GM08714 (cell line): Measurements from ENCODE around the gene NXN.
"Not testable (repeated sequence)": the region's sequence is repeated elsewhere in the genome, so short reads cannot be mapped to it uniquely, and the experiment has no call there.

ENCODE experiments used
- H3K4me3 ChIP-seq: fragments of 200-500 bp; sonication (Bioruptor generic); 2 replicates; pipeline ENCODE4 v1.5.1; 2014; ENCODE audit warnings: mild to moderate bottlenecking, low read length, inconsistent platforms
- ZNF274 ChIP-seq: IDR thresholded peaks from 2 replicates; pipeline ENCODE4 v1.6.1; 2012; ENCODE audit warnings: mild to moderate bottlenecking, low read depth, low read length

NXN gene

DNA sequence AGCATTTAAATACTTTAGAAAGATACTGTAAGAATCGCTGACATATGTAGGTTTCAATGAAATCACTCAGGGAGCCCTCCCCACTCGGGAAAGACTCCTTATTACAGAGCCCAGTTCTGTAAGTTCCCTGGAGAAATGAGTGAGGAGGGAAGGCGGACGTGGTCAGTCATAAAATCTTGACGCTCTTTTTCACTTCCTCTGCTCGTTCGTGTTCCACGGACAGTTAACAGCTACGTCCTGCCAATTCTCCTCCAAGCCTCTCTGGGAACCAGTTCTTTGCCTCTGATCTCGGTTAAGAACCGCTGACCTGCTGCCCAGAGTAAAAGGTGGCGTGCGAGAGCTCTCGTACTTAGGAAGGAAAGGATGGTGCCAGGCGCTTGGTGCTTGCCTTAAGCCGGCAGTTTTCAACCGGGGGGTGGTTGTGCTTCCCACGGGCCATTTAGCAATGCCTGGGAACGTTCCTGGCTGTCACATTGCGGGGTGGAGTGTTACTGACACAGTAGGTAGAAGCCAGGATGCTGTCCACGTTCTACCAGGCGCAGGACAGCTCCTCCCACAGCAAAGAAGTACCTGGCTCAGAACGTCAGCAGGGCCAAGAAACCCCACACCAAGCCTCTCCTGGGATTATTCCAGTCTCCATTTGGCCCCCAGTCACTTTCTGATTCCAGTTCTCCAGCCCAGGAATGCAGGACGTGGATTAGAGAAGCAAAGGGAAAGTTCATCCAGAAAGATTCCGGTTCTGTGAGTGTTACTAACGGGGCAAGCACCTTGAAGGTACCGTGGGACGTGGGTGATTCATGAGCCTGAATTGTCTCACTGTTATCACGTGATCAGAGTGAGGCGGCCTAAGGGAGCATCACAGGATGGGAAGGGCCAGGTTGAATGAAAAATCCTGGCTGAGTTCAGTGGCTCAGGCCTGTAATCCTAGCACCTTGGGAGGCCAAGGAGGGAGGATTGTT is 109.7 kb downstream of the NXN start:
- no peak for TF ChIP-seq ZNF274
- H3K4me3 ChIP-seq = no peak overlapping the region

DNA sequence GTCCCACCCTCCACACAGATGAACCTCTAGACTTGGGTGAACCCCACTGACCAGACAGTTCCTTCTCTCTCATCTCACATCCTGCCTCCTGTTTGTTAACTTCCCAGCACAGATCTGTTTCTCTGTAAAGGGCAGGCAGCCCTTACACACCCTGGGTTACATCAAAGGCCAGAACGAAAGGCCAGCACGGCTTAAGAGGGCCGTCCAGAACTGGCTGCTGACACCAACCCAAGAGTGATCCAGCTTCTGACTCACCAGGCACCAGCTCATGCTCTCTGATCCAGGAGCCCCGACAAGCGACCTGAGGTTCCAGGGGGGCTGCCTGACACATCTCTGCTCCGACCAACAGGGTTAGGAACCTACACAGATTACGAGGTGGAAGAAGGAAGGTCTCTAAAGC is 110.5 kb downstream of the NXN start:
- no peak for TF ChIP-seq ZNF274

DNA sequence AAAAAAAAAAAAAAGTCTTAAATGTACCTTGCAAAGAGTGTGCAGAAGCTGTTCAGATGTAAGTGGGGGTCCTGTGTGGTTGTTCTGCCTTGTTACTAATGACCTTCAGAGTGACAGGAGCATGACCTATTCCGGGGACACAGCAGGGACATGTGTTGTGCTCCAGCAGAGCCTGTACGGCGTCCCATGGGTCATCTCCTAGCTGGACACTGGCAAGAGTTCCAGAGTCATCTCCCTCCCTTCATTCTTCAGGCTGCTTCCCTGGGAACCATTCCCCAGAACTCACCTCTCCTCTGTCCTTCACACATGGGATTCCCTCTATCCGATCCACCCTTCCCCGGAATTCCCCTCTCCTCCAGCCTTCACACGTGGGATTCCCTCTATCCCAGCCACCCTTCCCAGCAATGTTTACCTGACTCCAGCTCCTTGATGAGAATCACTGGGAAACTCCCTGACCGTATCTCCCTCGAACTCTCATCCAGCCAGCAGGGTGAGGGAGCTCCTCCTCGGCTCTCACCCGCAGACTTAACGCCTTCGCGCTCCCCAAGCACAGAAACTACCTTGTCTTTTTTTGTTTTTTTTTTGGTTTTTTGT is 111.6 kb downstream of the NXN start:
- H3K4me3 ChIP-seq = no peak overlapping the region
- TF ChIP-seq ZNF274 = no peak

More for the DNA sequence above, 110.5 kb downstream of the NXN start:
- no peak overlapping the region for H3K4me3 ChIP-seq

DNA sequence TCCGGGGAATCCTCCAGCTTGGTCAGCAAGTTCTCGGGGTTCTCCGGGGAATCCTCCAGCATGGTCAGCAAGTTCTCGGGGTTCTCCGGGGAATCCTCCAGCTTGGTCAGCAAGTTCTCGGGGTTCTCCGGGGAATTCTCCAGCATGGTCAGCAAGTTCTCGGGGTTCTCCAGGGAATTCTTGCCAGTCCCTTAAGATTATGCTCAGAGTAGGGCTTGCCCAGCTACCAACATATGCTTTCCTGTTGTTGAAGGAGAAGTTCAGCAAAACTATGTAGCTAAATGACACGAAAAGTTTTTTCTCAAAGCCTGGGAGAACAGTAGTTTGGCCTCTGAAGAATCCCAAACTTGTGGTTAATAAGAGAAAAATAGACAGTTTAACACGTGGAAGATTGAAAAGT is 112.3 kb downstream of the NXN start:
- not testable (repeated sequence) for H3K4me3 ChIP-seq

DNA sequence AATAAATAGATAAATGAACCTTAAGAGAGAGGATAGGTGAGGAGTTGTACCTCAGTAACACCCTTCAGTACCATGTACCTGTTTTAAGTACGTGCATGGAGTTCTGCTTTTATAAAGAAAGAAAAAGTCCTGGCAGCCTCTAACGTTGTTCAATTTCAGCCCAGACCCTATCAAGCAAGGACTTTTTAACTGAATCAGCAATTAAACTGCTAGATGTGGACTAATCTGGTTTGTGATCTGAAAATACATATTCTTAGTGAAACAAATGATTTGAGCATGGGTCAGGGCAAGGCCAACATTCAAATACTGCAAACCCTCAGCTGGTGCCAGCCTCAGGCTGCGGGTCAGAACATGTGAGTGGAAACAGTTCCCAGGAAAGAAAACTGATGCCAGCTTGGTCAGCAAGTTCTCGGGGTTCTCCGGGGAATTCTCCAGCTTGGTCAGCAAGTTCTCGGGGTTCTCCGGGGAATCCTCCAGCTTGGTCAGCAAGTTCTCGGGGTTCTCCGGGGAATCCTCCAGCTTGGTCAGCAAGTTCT is 112.9 kb downstream of the NXN start:
- no peak for TF ChIP-seq ZNF274
- H3K4me3 ChIP-seq = no peak overlapping the region

DNA sequence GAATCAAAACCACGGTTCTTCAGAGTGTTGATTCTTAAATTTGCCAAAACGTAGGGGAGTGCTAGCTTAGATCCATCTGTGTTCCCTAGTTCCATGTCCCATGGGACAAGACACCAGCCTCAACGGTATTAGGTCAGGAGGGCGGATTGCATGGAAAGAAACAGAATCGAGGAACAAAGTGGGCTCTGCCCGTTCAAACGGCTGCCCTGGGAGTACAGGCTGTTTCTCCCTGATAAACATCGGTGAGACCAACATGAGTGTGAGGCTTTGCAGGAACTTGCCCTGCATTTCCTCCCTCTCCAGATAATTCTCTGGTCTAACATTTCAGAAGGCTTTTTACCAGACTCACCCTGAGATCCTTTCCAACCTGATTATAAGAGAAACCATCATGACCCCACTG is 115.3 kb downstream of the NXN start:
- no peak overlapping the region for H3K4me3 ChIP-seq
- no peak for TF ChIP-seq ZNF274

DNA sequence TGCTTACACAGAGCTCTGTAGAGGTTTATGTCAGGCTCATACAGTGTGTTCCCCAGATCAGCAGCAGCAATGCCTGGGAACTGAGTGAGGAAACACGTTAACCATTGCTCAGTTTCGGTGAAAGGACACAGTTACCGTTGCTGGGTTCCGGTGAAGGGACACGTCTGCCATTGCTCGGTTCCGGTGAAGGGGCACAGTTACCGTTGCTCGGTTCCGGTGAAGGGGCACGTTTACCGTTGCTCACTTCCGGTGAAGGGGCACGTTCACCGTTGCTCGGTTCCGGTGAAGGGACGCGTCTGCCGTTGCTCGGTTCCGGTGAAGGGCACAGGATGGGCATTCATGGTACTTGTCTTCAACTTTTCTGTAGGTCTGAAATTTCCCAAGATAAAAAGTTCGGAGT is 115.7 kb downstream of the NXN start:
- TF ChIP-seq ZNF274 = no peak
- no peak overlapping the region for H3K4me3 ChIP-seq

DNA sequence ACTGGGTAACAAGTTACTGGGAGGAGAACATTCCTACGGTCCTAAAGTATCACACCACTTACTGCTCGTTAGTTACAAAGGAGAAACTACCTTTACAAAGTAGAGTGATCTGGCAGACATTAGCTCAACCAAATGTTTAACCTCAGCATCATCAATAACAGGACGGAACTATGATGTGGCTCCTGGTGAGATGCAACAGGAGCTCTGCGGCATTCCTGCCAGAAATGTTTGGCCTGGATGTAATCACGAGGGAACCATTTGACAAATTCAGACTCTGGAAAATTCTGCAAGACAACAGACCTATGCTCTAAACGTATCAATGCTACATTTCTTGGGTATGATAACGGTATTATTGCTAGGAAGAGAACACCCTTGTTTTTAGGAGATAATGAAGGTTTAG is 117.0 kb downstream of the NXN start:
- TF ChIP-seq ZNF274 = no peak
- no peak overlapping the region for H3K4me3 ChIP-seq

DNA sequence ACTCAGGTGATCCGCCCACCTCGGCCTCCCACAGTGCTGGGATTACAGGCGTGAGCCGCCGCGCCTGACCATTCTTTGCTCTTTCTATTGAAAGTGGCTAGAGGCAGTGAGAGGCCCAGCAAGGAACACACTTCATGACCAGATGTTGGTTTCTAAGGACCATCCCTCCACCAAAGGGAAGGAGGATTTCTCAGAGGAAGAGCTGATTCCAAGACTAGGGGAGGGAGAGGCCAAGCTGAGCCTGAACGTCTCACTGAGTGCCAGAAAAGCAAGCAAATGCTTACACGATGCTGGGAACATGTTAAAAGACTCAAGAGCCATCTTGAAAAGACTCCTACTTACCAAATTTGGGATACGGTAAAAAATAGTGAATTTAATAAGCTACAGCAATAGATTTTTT is 118.2 kb downstream of the NXN start:
- no peak overlapping the region for H3K4me3 ChIP-seq
- TF ChIP-seq ZNF274 = no peak

DNA sequence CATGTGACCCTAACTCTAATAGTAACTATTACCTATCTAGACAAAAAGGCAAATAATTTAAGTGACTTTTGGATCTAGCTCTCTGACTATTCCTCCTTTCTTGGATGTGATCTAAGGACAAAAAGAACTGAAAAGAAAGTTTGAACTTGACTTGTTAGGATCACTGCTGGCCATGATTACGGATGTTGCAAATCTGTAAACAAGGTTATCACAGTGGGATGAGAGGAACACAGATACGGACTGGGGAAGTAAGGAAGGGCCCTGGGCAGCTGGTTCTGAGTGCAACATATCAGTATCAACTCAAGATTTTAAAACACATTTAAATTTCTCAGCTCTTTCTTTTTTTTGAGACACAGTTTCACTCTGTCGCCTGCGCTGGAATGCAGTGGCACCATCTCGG is 118.8 kb downstream of the NXN start:
- no peak overlapping the region for H3K4me3 ChIP-seq
- TF ChIP-seq ZNF274 = no peak

DNA sequence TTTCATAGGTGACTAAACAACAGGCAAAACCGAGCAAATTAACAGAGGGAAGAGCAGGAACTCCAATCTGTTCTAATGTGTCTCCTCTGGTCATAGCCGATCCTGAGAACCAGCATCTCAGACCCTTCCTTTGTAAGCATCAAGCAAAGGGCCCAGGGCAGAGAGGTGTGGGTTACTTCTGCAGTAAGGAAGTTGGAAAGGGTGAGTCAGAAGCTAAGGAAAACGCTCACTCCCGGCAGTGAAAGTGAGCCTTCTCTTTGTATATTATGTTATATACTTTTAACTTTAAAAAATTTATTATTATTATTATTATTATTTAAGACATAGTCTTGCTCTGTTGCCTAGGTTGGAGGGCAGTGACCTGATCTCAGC is 119.8 kb downstream of the NXN start:
- no peak for TF ChIP-seq ZNF274
- no peak overlapping the region for H3K4me3 ChIP-seq

DNA sequence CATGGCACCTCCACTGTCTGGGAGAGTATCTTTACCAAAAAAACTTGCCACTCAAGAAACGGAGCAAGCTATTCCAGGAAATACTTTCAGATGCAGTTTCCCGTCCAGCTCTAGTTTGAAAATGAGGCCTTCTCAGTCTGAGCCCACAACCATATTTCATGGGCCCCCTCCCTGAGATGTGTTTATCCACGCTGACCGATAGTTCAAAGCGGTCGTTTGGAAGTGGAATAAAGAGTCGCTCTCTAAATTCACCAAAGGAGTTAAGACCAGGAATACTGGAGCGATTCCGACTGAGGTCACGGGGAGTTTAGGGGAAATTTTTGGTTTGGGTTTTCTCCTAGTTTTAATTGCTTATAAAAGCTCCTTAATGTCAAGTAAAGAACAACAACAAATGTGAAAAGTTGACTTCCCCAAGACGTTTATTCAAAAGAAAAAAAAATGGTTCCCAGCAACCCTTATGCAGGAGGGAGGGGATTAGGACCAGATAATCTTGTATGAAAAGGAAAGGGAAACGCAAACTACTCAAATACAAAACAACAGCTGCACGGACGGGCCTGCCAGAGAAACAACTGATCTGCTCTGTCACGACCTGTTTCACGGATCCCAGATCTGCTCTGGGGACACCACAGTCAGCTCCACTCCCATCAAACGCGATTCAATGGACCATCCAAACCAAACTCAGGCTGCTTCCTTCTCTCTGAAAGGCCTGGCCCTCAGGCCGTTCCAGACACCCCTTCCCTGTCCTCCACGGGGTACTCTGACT is 120.3 kb downstream of the NXN start:
- no peak for TF ChIP-seq ZNF274
- H3K4me3 ChIP-seq = no peak overlapping the region

DNA sequence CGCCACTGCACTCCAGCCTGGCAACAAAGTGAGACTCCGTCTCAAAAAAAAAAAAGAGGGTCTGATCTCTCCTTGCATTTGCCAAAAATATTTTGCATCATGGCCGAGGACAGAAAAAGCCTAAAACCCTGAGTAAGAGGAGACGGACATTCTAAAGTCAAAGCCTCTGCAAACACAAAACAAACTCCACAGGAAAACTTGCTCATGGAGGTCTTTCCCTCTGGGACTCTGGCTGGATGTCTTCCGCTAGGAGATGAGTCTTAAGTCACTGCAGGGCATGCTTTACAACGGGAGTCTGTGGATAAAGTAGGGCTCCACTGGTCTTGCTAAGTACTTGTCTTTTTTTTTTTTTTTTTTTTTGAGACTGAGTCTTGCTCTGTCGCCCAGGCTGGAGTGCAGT is 123.4 kb downstream of the NXN start:
- TF ChIP-seq ZNF274 = no peak
- H3K4me3 ChIP-seq = no peak overlapping the region

DNA sequence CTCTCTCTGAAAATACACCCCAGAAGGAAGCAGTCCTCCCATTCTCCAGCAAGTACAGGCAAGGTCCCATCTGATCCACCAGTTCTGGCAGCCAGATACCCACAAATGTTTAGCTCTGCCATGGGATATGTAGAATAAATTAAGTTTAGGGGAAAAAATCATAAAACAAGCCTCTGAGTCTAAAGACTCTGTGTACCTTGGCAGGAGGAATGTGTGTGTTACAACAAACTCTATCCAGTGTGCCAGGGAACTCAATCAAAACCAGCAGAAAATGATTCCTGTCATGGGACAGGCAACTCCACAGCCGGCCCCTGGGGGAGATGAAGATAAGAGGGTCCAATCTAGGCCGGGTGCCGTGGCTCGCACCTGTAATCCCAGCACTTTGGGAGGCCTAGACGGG is 124.0 kb downstream of the NXN start:
- no peak for TF ChIP-seq ZNF274
- H3K4me3 ChIP-seq = no peak overlapping the region

DNA sequence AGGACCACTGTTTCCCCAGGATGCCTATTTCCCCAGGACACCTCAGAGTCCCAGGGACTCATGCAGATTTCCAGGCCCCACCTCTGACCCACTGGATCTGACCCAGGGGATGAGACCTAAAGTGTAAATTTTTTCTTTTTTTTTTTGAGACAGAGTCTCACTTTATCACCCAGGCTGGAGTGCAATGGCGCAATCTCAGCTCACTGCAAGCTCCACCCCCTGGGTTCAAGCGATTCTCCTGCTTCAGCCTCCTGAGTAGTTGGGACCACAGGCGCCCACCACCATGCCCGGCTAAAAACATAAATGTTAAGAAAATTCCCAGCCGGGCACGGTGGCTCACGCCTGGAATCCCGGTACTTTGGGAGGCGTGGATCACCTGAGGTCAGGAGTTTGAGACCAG is 126.7 kb downstream of the NXN start:
- not testable (repeated sequence) for H3K4me3 ChIP-seq

DNA sequence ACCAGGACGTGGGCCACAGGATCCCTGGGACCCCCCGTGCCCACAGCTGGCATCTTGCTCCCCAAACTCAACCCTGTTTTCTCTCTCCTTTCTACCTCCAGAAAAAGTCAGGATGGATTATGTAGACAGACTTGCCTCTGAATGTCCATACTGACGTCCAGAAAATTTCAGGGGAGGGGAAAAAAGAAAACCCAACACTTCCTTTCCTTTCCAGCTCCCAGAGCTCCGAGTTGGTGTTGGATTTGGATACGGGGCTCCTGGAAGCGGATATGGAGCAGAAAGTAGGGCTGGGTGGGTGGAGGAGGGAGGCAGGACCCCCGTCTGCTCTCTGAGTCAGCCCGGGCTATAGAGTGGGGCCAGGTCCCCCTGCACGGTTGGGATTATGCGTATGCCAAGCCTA is 127.2 kb downstream of the NXN start:
- no peak overlapping the region for H3K4me3 ChIP-seq
- TF ChIP-seq ZNF274 = no peak
